ENCODE data around the gene ATP1A4. TPM values are rescaled to one million over a fixed set of nuclear protein-coding genes. Genes with fewer than 3 reads are reported as not detected.

The ATP1A4 gene
- total and polyA plus RNA-seq, 4 donors = not detected

DNA sequence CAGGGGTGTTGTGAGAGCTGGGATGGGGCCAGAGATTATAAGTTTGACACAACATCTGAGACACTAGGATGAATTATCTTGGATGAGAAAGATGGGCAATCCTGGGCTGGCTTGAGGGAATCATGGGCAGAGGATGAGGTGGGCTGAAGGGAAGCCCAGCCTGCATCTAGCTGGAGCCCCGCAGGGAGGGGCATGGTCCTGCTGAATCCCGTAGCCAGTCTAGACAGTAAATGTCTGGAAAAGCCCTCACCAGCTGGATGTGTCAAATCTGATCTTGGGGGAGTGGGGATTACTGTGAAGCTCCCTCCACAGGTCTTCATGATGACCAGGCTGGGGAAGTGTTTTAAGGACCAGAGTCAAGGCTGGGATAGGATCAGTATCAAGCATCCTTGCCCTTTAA is 35.3 kb downstream of the ATP1A4 start:
- Histone ChIP-seq H3K4me1 (ENCODE audit: control insufficient read depth in 4 of 4, insufficient read depth in 4 of 4, low read length in 3 of 4) (no peaks in the 10 kb centered on the region), H3K9me3 (ENCODE audit: control insufficient read depth in 4 of 4, low read length in 3 of 4) (no peaks in the 10 kb centered on the region), H3K36me3 (ENCODE audit: control insufficient read depth in 4 of 4, insufficient read depth in 3 of 4, low read depth in 1 of 4, low read length in 3 of 4) (no peaks in the 10 kb centered on the region), H3K27ac (ENCODE audit: low read depth in 1 of 2, low read length in 2 of 2) (no peak overlapping the region), H3K9ac (ENCODE audit: low read depth in 1 of 2, low read length in 2 of 2) (no peak overlapping the region), H3K27me3 (ENCODE audit: control insufficient read depth in 4 of 4, insufficient read depth in 4 of 4, low read length in 3 of 4) (no peaks in the 10 kb centered on the region), H3K4me3 (ENCODE audit: low read depth in 1 of 3, low read length in 3 of 3) (no peak overlapping the region)
- WGBS = 80% methylated on average over 2 of the region's 2 CpGs
- TF ChIP-seq JUND (IDR thresholded peaks at IDR 0.05) = no peak
- TF ChIP-seq, protein P1, sequence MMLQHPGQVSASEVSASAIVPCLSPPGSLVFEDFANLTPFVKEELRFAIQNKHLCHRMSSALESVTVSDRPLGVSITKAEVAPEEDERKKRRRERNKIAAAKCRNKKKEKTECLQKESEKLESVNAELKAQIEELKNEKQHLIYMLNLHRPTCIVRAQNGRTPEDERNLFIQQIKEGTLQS (IDR thresholded peaks at IDR 0.05) = no peak
- TF ChIP-seq RAD21 (IDR thresholded peaks at IDR 0.05) = no peak
- TF ChIP-seq YY1 (IDR thresholded peaks at IDR 0.05) = no peak
- no peak for TF ChIP-seq TAF1 (conservative IDR thresholded peaks at IDR 0.05)
- no peak for TF ChIP-seq HNF4G (IDR thresholded peaks at IDR 0.05)
- TF ChIP-seq NR2F2 (IDR thresholded peaks at IDR 0.05) = no peak
- TF ChIP-seq, protein P2, sequence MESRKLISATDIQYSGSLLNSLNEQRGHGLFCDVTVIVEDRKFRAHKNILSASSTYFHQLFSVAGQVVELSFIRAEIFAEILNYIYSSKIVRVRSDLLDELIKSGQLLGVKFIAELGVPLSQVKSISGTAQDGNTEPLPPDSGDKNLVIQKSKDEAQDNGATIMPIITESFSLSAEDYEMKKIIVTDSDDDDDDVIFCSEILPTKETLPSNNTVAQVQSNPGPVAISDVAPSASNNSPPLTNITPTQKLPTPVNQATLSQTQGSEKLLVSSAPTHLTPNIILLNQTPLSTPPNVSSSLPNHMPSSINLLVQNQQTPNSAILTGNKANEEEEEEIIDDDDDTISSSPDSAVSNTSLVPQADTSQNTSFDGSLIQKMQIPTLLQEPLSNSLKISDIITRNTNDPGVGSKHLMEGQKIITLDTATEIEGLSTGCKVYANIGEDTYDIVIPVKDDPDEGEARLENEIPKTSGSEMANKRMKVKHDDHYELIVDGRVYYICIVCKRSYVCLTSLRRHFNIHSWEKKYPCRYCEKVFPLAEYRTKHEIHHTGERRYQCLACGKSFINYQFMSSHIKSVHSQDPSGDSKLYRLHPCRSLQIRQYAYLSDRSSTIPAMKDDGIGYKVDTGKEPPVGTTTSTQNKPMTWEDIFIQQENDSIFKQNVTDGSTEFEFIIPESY (IDR thresholded peaks at IDR 0.05) = no peak
- no peak for TF ChIP-seq SP1 (IDR thresholded peaks at IDR 0.05)
- no peak for DNase-seq (ENCODE audit: low spot score)

DNA sequence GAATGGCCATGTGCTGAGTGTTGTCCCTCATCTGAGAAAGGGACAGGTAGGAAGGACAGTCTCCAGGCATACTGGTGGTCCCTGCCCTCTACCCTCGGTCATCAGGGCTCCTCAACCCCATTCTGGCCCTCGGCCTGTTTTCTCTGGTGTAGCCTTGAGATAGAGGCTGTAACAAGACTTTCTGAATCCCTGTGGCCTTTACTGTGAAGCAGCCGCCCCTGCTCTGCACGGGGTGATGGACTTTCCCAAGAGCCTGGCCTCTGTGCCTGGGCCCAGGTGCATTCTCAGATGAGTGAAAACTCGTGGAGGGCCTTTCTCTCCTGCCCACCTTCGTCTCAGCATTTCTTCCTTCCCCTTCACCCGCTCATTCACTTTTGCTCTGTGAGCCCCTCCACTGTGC is 36.0 kb downstream of the ATP1A4 start:
- H3K27me3 ChIP-seq (ENCODE audit: control insufficient read depth in 4 of 4, insufficient read depth in 4 of 4, low read length in 3 of 4) = no peaks in the 10 kb centered on the region
- H3K9ac ChIP-seq (ENCODE audit: low read depth in 1 of 2, low read length in 2 of 2) = no peak overlapping the region
- H3K27ac ChIP-seq (ENCODE audit: low read depth in 1 of 2, low read length in 2 of 2) = no peak overlapping the region
- no peaks in the 10 kb centered on the region for H3K4me1 ChIP-seq (ENCODE audit: control insufficient read depth in 4 of 4, insufficient read depth in 4 of 4, low read length in 3 of 4)
- WGBS = 74% methylated on average over 7 of the region's 7 CpGs
- no peak for DNase-seq (ENCODE audit: low spot score)
- no peak overlapping the region for H3K4me3 ChIP-seq (ENCODE audit: low read depth in 1 of 3, low read length in 3 of 3)
- no peaks in the 10 kb centered on the region for H3K9me3 ChIP-seq (ENCODE audit: control insufficient read depth in 4 of 4, low read length in 3 of 4)
- TF ChIP-seq YY1 (IDR thresholded peaks at IDR 0.05) = no peak
- TF ChIP-seq FOXA2 (IDR thresholded peaks at IDR 0.05) = no peak
- no peaks in the 10 kb centered on the region for H3K36me3 ChIP-seq (ENCODE audit: control insufficient read depth in 4 of 4, insufficient read depth in 3 of 4, low read depth in 1 of 4, low read length in 3 of 4)

DNA sequence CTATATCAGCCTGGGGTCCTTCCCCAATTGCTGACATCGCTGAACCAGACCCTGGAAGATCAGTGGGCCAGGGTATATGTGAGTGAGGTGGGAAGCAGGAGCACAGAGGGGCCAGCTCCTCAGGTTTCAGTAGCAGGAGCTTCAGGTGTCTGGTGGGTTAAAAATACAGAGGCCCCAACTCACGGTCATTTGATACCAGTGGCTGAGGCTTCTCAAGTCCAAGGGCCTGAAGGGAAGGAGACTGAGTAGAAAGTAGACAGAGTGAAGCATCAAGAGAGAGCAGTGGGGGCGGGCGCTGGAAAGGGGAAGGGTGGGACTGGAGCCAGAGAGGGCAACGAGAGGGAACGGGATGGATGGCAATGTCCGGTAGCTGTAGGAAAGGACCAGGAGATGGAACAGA is 36.9 kb downstream of the ATP1A4 start:
- no peaks in the 10 kb centered on the region for H3K9me3 ChIP-seq (ENCODE audit: control insufficient read depth in 4 of 4, low read length in 3 of 4)
- H3K27ac ChIP-seq (ENCODE audit: low read depth in 1 of 2, low read length in 2 of 2) = no peak overlapping the region
- H3K4me1 ChIP-seq (ENCODE audit: control insufficient read depth in 4 of 4, insufficient read depth in 4 of 4, low read length in 3 of 4) = peaks cover under 1 to 5% (median 3%) of the 10 kb centered on the region in 4 donors
- WGBS = 87% methylated on average over 7 of the region's 7 CpGs
- no peak for DNase-seq (ENCODE audit: low spot score)
- H3K36me3 ChIP-seq (ENCODE audit: control insufficient read depth in 4 of 4, insufficient read depth in 3 of 4, low read depth in 1 of 4, low read length in 3 of 4) = no peaks in the 10 kb centered on the region
- no peak overlapping the region for H3K4me3 ChIP-seq (ENCODE audit: low read depth in 1 of 3, low read length in 3 of 3)
- no peak overlapping the region for H3K9ac ChIP-seq (ENCODE audit: low read depth in 1 of 2, low read length in 2 of 2)
- no peaks in the 10 kb centered on the region for H3K27me3 ChIP-seq (ENCODE audit: control insufficient read depth in 4 of 4, insufficient read depth in 4 of 4, low read length in 3 of 4)
- no peak for TF ChIP-seq RAD21 (IDR thresholded peaks at IDR 0.05)
- no peak for TF ChIP-seq EGR1 (IDR thresholded peaks at IDR 0.05; ENCODE audit: low read depth in 2 of 2)

DNA sequence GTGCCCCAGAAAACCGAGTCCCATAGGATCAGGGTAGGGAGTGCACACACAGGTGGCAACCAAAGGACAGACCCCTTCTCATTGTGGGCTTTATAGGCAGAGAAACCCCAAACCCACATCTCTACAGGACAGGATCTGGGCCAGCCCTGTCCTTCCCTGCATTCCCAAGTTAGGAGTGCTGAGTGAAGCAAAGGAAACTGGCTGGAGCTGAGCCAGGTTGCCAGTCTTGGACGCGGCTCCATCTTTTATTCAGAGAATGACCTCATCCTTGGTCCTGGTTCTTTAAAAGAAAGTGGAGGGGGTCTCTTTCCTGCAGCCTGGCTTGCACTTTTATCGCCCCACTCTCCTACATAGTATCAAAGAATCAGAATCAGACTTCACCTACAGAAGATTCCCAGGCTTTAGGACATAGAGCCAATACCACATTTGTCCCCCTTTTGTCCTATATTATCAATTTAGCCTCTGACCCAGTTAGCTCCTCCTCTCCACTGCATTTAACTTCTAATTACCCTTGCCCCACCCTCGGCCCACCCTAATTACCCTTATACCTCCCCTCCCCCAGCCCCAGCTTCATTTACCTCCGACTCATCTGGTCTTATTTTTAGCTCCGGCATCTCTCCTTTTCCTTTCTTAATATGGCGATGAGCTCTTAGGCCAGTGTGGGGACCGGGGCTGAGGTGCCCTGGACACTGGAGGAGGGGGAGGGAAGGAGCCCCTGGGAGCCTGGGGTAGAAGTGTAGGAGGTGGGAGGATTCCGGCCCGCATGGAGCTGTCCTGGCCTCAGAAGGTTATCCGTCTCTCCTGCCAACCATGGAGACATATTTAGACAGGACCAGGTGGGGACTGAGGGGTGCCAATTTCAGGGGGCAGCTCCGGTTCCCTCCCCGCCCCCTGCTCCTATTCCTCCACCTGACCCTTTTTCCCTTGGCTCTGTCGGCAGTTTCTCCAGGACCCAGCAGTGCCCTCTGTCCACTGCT is 38.5 kb downstream of the ATP1A4 start, which contains the start of gene CASQ1:
TSS of gene CASQ1 (plus strand) at position 927 of the 977 bp plus-strand sequence. CDS start 177 bp downstream, outside the sequence.
- no peak for DNase-seq (ENCODE audit: low spot score)
- no peaks in the 10 kb centered on the region for H3K27me3 ChIP-seq (ENCODE audit: control insufficient read depth in 4 of 4, insufficient read depth in 4 of 4, low read length in 3 of 4)
- TF ChIP-seq, protein P2 (IDR thresholded peaks at IDR 0.05) = no peak
- TF ChIP-seq SP1 (IDR thresholded peaks at IDR 0.05) = no peak
- TF ChIP-seq GABPA (IDR thresholded peaks at IDR 0.05 in 1 of 2, conservative IDR thresholded peaks at IDR 0.05 in 1 of 2) = no peak
- no peak for TF ChIP-seq HNF4A (conservative IDR thresholded peaks at IDR 0.05)
- TF ChIP-seq TAF1 (conservative IDR thresholded peaks at IDR 0.05) = no peak
- TF ChIP-seq, protein P3, sequence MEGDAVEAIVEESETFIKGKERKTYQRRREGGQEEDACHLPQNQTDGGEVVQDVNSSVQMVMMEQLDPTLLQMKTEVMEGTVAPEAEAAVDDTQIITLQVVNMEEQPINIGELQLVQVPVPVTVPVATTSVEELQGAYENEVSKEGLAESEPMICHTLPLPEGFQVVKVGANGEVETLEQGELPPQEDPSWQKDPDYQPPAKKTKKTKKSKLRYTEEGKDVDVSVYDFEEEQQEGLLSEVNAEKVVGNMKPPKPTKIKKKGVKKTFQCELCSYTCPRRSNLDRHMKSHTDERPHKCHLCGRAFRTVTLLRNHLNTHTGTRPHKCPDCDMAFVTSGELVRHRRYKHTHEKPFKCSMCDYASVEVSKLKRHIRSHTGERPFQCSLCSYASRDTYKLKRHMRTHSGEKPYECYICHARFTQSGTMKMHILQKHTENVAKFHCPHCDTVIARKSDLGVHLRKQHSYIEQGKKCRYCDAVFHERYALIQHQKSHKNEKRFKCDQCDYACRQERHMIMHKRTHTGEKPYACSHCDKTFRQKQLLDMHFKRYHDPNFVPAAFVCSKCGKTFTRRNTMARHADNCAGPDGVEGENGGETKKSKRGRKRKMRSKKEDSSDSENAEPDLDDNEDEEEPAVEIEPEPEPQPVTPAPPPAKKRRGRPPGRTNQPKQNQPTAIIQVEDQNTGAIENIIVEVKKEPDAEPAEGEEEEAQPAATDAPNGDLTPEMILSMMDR (IDR thresholded peaks at IDR 0.05; ENCODE audit: low read depth, low read length, missing input control) = no peak
- TF ChIP-seq, protein P1 (IDR thresholded peaks at IDR 0.05) = no peak
- no peak for TF ChIP-seq EGR1 (IDR thresholded peaks at IDR 0.05; ENCODE audit: low read depth in 2 of 2)
- TF ChIP-seq FOXA1 (IDR thresholded peaks at IDR 0.05) = no peak

More for the DNA sequence above, 38.5 kb downstream of the ATP1A4 start, which contains the start of gene CASQ1:
- no peaks in the 10 kb centered on the region for H3K9me3 ChIP-seq (ENCODE audit: control insufficient read depth in 4 of 4, low read length in 3 of 4)
- no peak within 1 kb of the TSS for H3K9ac ChIP-seq (ENCODE audit: low read depth in 1 of 2, low read length in 2 of 2)
- H3K4me1 ChIP-seq (ENCODE audit: control insufficient read depth in 4 of 4, insufficient read depth in 4 of 4, low read length in 3 of 4) = peaks cover 2 to 7% (median 5%) of the 10 kb centered on the region in 4 donors
- WGBS = 77% methylated on average over 15 of the region's 15 CpGs
- H3K27ac ChIP-seq (ENCODE audit: low read depth in 1 of 2, low read length in 2 of 2) = no peak within 1 kb of the TSS
- no peaks in the 10 kb centered on the region for H3K36me3 ChIP-seq (ENCODE audit: control insufficient read depth in 4 of 4, insufficient read depth in 3 of 4, low read depth in 1 of 4, low read length in 3 of 4)
- H3K4me3 ChIP-seq (ENCODE audit: low read depth in 1 of 3, low read length in 3 of 3) = no peak within 1 kb of the TSS
